ENCODE results near the gene CCDC33. TPM values are rescaled to one million over a fixed set of nuclear protein-coding genes. Genes with fewer than 3 reads are reported as not detected.

CCDC33 gene
- polyA plus RNA-seq, 1 experiment, result not detected

DNA sequence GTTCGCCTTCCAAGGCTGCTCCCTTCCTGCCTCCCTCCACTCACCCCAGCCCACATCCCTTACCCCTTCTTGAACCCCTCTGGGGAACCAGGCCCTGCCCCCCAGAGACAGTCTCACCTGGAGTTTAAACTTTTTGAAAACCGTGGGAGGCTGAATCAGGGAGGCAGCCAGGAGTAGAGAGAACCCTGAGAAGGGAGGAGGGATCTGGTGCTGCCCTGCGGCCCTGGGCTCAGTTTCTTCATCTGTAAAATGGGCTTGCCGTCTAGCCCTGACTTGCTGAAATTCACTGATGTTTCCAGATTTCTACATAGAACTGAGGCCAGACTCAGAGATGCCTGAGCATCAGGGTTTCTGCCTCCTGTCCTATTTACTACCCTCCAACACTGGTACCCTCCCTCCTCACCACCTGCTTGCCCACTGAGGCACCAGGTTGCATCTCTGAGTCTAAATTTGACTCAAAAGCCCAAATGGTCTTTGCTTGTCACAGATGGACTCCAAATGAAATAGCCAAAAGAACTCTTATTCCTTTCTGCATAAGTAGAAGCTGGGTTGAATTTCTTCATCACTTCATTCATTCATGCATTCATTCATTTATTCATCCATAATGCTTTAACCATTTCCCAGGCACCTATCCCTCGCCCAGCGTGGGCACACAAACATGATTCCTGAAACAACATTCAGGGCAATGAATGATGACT is 21.7 kb upstream of the CCDC33 start:
- POLR2A ChIA-PET, result no interaction called here
- peak overlapping the region; percentile 62 for H3K27ac ChIP-seq (ENCODE audit: low read depth, low read length)

DNA sequence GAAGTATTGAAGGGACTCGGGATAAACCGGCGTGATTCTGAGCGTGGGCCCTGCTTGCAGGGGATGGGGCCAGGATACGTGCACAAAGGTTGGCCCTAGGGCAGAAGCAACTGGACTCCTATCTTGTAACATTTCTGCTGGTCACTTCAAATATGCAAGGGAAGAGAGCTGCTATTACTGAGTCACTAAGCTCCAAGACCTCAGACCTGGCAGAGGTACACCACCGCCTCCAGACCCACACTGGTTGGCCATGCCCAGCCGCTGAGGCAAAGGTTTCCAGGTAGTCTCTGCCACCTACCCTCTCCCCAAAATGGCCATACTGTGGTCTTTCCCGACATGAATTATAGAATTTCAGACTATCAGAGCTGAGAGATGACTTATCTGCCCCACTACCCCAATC is 20.2 kb upstream of the CCDC33 start:
- no peak for DNase-seq (ENCODE audit: low read depth, low spot score)
- POLR2A ChIA-PET, result no interaction called here
- TF ChIP-seq, protein P1, sequence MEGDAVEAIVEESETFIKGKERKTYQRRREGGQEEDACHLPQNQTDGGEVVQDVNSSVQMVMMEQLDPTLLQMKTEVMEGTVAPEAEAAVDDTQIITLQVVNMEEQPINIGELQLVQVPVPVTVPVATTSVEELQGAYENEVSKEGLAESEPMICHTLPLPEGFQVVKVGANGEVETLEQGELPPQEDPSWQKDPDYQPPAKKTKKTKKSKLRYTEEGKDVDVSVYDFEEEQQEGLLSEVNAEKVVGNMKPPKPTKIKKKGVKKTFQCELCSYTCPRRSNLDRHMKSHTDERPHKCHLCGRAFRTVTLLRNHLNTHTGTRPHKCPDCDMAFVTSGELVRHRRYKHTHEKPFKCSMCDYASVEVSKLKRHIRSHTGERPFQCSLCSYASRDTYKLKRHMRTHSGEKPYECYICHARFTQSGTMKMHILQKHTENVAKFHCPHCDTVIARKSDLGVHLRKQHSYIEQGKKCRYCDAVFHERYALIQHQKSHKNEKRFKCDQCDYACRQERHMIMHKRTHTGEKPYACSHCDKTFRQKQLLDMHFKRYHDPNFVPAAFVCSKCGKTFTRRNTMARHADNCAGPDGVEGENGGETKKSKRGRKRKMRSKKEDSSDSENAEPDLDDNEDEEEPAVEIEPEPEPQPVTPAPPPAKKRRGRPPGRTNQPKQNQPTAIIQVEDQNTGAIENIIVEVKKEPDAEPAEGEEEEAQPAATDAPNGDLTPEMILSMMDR (IDR thresholded peaks at IDR 0.05; ENCODE audit: low read depth, low read length), result no peak
- CTCF ChIA-PET, result no interaction called here
- Histone ChIP-seq H3K4me3 (ENCODE audit: low read depth, low read length) (no peak overlapping the region), H3K27ac (ENCODE audit: low read depth, low read length) (no peak overlapping the region), H3K9me3 (ENCODE audit: control insufficient read depth, insufficient read depth, low read length) (no peaks in the 10 kb centered on the region; the same call in 1 of the 2 replicates), H3K27me3 (ENCODE audit: control insufficient read depth, insufficient read depth, low read length) (peaks cover 36% of the 10 kb centered on the region)

More for the DNA sequence above, 21.7 kb upstream of the CCDC33 start:
- TF ChIP-seq, protein P1 (IDR thresholded peaks at IDR 0.05; ENCODE audit: low read depth, low read length), result no peak
- Histone ChIP-seq H3K27me3 (ENCODE audit: control insufficient read depth, insufficient read depth, low read length) (peaks cover 21% of the 10 kb centered on the region), H3K4me3 (ENCODE audit: low read depth, low read length) (no peak overlapping the region), H3K9me3 (ENCODE audit: control insufficient read depth, insufficient read depth, low read length) (no peaks in the 10 kb centered on the region; the same call in 1 of the 2 replicates)
- CTCF ChIA-PET, result no interaction called here
- DNase-seq (ENCODE audit: low read depth, low spot score), result no peak

DNA sequence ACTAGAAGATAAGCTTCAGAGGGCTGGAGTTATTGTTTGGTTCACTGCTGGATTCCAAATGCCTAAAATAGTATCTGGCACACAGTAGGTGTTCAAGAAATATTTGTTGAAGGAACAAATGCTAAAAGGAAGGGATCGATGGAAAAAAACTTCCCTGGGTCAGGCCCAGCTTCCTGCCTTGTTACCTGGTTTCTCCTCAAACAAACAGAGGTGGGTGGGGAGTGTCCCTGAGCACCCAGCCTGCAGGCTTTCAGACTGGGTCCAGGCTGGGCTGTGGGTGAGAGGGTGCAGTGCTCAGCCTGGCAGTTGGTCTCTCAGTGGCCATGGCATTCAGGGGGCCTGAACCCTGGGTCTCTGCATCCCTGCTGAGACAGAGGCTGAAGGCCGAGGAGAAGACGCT is 19.2 kb upstream of the CCDC33 start:
- H3K4me3 ChIP-seq (ENCODE audit: low read depth, low read length), result no peak overlapping the region
- TF ChIP-seq, protein P1 (IDR thresholded peaks at IDR 0.05; ENCODE audit: low read depth, low read length), result no peak
- CTCF ChIA-PET, result interaction anchor here (0.6 kb wide), 1 partner anchor 105 kb away, joined by 3 read pairs; no protein-coding TSS in a partner anchor
- no peak for DNase-seq (ENCODE audit: low read depth, low spot score)
- H3K27ac ChIP-seq (ENCODE audit: low read depth, low read length), result no peak overlapping the region
- POLR2A ChIA-PET, result no interaction called here
- no peaks in the 10 kb centered on the region; the same call in 1 of the 2 replicates for H3K9me3 ChIP-seq (ENCODE audit: control insufficient read depth, insufficient read depth, low read length)
- peaks cover 38% of the 10 kb centered on the region for H3K27me3 ChIP-seq (ENCODE audit: control insufficient read depth, insufficient read depth, low read length)

GRCh38 chr15:74217907-74218885 is 17.9 kb upstream of the CCDC33 start:
- no peak for DNase-seq (ENCODE audit: low read depth, low spot score)
- ChIA-PET CTCF (no interaction called here), POLR2A (no interaction called here)
- H3K27me3 ChIP-seq (ENCODE audit: control insufficient read depth, insufficient read depth, low read length), result peaks cover 46% of the 10 kb centered on the region
- H3K27ac ChIP-seq (ENCODE audit: low read depth, low read length), result no peak overlapping the region
- TF ChIP-seq, protein P1 (IDR thresholded peaks at IDR 0.05; ENCODE audit: low read depth, low read length), result no peak
- H3K4me3 ChIP-seq (ENCODE audit: low read depth, low read length), result no peak overlapping the region
- H3K9me3 ChIP-seq (ENCODE audit: control insufficient read depth, insufficient read depth, low read length), result no peaks in the 10 kb centered on the region; the same call in 1 of the 2 replicates

All from AG04450 (cell line).